ENCODE measurements around the gene IL12RB1. TPM values are rescaled to one million over a fixed set of nuclear protein-coding genes. Genes with fewer than 3 reads are reported as not detected.
"Not testable (repeated sequence)": the region's sequence is repeated elsewhere in the genome, so short reads cannot be mapped to it uniquely, and the experiment has no call there.

Gene IL12RB1
- total RNA-seq, 1 experiment from 2014 or later = 0.36 TPM

DNA sequence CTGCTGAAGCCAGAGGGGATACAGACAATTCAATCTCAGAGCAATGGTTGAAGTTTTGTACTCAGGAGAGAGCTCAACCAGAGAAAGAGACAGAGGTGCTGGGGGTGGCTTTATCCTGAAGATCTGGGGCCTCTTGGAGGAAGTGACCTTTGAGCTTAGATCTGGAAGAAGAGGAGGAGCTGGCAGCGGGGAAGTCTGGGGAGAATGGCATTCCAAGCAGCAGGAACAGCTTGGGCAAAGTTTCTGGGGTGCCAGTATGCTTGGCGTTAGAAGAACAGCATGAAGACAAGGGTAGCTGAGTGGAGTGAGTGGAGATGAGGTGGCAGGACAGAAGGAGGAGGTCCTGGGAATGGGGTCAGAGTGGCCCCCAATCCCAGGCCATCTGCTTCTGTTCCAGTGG, 22.2 kb upstream of the IL12RB1 start:
- ChIA-PET CTCF (interaction anchor here (0.5 to 0.7 kb wide), 3 partner anchors 23 to 450 kb away, joined by 3 to 4 read pairs (median 4); a partner anchor contains a TSS), POLR2A (no interaction called here)
- TF ChIP-seq, protein P1, sequence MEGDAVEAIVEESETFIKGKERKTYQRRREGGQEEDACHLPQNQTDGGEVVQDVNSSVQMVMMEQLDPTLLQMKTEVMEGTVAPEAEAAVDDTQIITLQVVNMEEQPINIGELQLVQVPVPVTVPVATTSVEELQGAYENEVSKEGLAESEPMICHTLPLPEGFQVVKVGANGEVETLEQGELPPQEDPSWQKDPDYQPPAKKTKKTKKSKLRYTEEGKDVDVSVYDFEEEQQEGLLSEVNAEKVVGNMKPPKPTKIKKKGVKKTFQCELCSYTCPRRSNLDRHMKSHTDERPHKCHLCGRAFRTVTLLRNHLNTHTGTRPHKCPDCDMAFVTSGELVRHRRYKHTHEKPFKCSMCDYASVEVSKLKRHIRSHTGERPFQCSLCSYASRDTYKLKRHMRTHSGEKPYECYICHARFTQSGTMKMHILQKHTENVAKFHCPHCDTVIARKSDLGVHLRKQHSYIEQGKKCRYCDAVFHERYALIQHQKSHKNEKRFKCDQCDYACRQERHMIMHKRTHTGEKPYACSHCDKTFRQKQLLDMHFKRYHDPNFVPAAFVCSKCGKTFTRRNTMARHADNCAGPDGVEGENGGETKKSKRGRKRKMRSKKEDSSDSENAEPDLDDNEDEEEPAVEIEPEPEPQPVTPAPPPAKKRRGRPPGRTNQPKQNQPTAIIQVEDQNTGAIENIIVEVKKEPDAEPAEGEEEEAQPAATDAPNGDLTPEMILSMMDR (IDR thresholded peaks at IDR 0.05) = no peak
- TF ChIP-seq POLR2AphosphoS5 (IDR thresholded peaks at IDR 0.05; ENCODE audit: low read depth, low read length) = no peak
- TF ChIP-seq TCF7L2 (IDR thresholded peaks at IDR 0.05; ENCODE audit: low read depth, low read length) = no peak
- TF ChIP-seq SIN3A (IDR thresholded peaks at IDR 0.05; ENCODE audit: borderline replicate concordance, insufficient read depth, low read depth, low read length) = no peak
- TF ChIP-seq, protein P2, sequence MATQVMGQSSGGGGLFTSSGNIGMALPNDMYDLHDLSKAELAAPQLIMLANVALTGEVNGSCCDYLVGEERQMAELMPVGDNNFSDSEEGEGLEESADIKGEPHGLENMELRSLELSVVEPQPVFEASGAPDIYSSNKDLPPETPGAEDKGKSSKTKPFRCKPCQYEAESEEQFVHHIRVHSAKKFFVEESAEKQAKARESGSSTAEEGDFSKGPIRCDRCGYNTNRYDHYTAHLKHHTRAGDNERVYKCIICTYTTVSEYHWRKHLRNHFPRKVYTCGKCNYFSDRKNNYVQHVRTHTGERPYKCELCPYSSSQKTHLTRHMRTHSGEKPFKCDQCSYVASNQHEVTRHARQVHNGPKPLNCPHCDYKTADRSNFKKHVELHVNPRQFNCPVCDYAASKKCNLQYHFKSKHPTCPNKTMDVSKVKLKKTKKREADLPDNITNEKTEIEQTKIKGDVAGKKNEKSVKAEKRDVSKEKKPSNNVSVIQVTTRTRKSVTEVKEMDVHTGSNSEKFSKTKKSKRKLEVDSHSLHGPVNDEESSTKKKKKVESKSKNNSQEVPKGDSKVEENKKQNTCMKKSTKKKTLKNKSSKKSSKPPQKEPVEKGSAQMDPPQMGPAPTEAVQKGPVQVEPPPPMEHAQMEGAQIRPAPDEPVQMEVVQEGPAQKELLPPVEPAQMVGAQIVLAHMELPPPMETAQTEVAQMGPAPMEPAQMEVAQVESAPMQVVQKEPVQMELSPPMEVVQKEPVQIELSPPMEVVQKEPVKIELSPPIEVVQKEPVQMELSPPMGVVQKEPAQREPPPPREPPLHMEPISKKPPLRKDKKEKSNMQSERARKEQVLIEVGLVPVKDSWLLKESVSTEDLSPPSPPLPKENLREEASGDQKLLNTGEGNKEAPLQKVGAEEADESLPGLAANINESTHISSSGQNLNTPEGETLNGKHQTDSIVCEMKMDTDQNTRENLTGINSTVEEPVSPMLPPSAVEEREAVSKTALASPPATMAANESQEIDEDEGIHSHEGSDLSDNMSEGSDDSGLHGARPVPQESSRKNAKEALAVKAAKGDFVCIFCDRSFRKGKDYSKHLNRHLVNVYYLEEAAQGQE (IDR thresholded peaks at IDR 0.05; ENCODE audit: insufficient read depth in 1 of 2, low read depth in 2 of 2, low read length in 1 of 2) = no peak
- DNase-seq (ENCODE audit: low read depth, low spot score) (no peak), ATAC-seq (no peak)
- Histone ChIP-seq H3K4me1 (ENCODE audit: control insufficient read depth, insufficient read depth, low read length) (0 out of 2 replicates have a peak, but pooled peaks cover 3% of the 10 kb centered on the region), H3K27me3 (ENCODE audit: control insufficient read depth, insufficient read depth, low read length) (no peaks in the 10 kb centered on the region), H3K36me3 (ENCODE audit: control insufficient read depth, insufficient read depth, low read length) (no peaks in the 10 kb centered on the region), H3K27ac (ENCODE audit: low read length) (no peak overlapping the region), H3K4me3 (ENCODE audit: low read depth in 2 of 2, low read length in 2 of 2) (no peak overlapping the region), H3K9me3 (ENCODE audit: control insufficient read depth, insufficient read depth, low read depth, low read length) (no peaks in the 10 kb centered on the region)
- BruUV-seq (replicated peaks) = no TSS peak
- in situ Hi-C loops (cut with HindIII; ENCODE audit: low pct_unique_long_range_greater_than_20kb, low sequenced_read_pairs) (no loop called here), intact Hi-C loops (cut with micrococcal nuclease; ENCODE audit: unreplicated experiment) (no loop called here)

DNA sequence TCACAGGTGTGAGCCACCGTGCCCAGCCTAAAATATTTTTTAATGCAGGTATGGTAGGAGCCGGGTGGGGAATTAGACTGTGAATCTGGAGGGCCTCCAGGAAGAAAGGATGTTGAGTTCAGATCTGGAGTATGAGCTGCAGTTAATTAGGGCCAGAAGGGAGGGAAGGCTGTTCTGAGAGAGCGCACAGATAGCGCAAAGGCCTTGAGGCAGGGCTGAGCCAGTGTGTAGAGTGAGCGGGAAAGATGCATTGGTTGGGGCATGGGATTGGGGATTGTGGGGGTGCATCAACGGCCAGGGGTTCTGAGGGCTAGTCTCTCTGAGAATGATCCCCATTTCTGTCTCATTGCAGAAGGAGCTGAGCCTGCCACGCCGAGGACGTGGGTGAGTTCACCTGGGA, 20.5 kb upstream of the IL12RB1 start:
- ATAC-seq (no peak), DNase-seq (ENCODE audit: low read depth, low spot score) (no peak)
- no peak overlapping the region for H3K4me3 ChIP-seq (ENCODE audit: low read depth in 2 of 2, low read length in 2 of 2)
- no peak overlapping the region for H3K27ac ChIP-seq (ENCODE audit: low read length)
- H3K27me3 ChIP-seq (ENCODE audit: control insufficient read depth, insufficient read depth, low read length) = no peaks in the 10 kb centered on the region
- H3K4me1 ChIP-seq (ENCODE audit: control insufficient read depth, insufficient read depth, low read length) = 0 out of 2 replicates have a peak, but pooled peaks cover 3% of the 10 kb centered on the region
- in situ Hi-C loops (cut with HindIII; ENCODE audit: low pct_unique_long_range_greater_than_20kb, low sequenced_read_pairs) = no loop called here
- no peaks in the 10 kb centered on the region for H3K36me3 ChIP-seq (ENCODE audit: control insufficient read depth, insufficient read depth, low read length)
- no TSS peak for BruUV-seq (replicated peaks)
- CTCF ChIA-PET = interaction anchor here (0.7 kb wide), 1 partner anchor 50 kb away, joined by 3 read pairs; no protein-coding TSS in a partner anchor
- POLR2A ChIA-PET = interaction anchor here (0.6 kb wide), 1 partner anchor 24 kb away, joined by 4 read pairs; no protein-coding TSS in a partner anchor
- H3K9me3 ChIP-seq (ENCODE audit: control insufficient read depth, insufficient read depth, low read depth, low read length) = no peaks in the 10 kb centered on the region
- intact Hi-C loops (cut with micrococcal nuclease; ENCODE audit: unreplicated experiment) = no loop called here
- TF ChIP-seq, protein P2 (IDR thresholded peaks at IDR 0.05; ENCODE audit: insufficient read depth in 1 of 2, low read depth in 2 of 2, low read length in 1 of 2) = no peak
- TF ChIP-seq, protein P1 (IDR thresholded peaks at IDR 0.05) = no peak
- TF ChIP-seq POLR2AphosphoS5 (IDR thresholded peaks at IDR 0.05; ENCODE audit: low read depth, low read length) = no peak

DNA sequence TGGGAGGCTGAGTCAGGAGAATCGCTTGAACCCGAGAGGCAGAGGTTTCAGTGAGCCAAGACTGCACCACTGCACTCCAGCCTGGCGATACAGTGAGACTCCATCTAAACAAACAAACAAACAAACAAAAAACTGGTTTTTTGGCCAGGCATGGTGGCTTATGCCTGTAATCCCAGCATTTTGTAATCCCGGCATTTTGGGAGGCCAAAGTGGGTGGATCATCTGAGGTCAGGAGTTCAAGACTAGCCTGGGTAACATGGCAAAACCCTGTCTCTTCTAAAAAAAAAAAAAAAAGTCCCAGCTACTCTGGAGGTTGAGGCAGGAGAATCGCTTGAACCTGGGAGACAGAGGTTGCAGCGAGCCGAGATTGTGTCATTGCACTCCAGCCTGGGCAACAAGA, 18.5 kb upstream of the IL12RB1 start:
- POLR2A ChIA-PET = interaction anchor here (0.5 kb wide), 1 partner anchor 105 kb away, joined by 5 read pairs; no protein-coding TSS in a partner anchor
- in situ Hi-C loops (cut with HindIII; ENCODE audit: low pct_unique_long_range_greater_than_20kb, low sequenced_read_pairs); H3K9me3 ChIP-seq (ENCODE audit: control insufficient read depth, insufficient read depth, low read depth, low read length); H3K4me1 ChIP-seq (ENCODE audit: control insufficient read depth, insufficient read depth, low read length); DNase-seq (ENCODE audit: low read depth, low spot score); H3K36me3 ChIP-seq (ENCODE audit: control insufficient read depth, insufficient read depth, low read length); H3K27me3 ChIP-seq (ENCODE audit: control insufficient read depth, insufficient read depth, low read length); ATAC-seq; BruUV-seq (replicated peaks); intact Hi-C loops (cut with micrococcal nuclease; ENCODE audit: unreplicated experiment); H3K27ac ChIP-seq (ENCODE audit: low read length); CTCF ChIA-PET; H3K4me3 ChIP-seq (ENCODE audit: low read depth in 2 of 2, low read length in 2 of 2): not testable (repeated sequence)
